Stimulated activated CD4-positive, alpha-beta T cell treated with anti-CD3 and anti-CD28 coated beads, Interleukin-12 subunit alpha, Interleukin-12 subunit beta, amount 100 ng/mL, for 24 hours (primary cell): Measurements from ENCODE around the gene GCH1.
"Not testable (repeated sequence)": the region's sequence is repeated elsewhere in the genome, so short reads cannot be mapped to it uniquely, and the experiment has no call there.

Source experiments
- DNase-seq, 2 experiments: peaks; one replicate each; pipeline ENCODE4 v3.0.0-alpha.2; 2020; ENCODE audit warnings: low read depth in 2 of 2

The GCH1 gene

DNA sequence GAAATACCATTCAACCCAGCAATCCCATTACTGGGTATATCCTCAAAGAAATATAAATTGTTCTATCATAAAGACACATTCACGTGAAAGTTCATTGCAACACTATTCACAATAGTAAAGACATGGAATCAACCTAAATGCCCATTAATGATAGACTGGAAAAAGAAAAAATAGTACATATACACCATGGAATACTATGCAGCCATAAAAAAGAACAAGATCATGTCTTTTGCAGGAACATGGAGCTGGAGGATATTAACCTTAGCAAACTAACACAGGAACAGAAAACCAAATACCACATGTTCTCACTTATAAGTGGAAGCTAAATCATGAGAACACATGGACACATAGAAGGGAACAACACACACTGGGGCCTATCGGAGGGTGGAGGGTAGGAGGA is 101.1 kb downstream of the GCH1 start:
- not testable (repeated sequence) for DNase-seq

DNA sequence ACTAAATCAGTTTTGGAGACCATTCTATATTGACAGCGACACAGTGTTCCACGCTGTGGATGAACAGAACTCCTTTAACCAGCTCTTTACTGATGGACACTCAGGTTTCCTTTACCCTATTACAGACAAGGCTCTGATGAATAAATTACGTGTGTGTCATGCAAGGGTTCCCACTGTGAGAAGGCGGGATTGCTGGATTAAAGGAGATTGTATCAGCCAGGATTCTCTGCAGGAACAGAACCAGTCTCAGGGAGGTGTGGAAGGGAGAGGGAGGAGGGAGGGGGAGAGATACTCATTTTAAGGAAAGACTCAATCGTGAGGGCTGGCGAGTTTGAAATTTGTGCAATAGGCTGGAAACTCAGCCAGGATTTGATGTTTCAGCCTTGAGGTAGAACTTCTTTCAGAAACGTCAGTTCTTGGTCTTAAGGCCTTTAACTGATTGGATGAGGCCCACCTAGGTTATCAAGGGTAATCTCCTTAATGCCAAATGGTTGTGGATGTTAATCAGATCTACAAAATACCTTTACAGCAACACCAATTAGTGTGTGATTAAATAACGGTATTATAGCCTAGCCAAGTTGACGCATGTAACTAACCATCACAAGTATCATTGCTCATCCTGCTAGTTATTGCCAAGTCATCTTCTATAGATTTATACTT is 104.0 kb downstream of the GCH1 start:
- no peak for DNase-seq

DNA sequence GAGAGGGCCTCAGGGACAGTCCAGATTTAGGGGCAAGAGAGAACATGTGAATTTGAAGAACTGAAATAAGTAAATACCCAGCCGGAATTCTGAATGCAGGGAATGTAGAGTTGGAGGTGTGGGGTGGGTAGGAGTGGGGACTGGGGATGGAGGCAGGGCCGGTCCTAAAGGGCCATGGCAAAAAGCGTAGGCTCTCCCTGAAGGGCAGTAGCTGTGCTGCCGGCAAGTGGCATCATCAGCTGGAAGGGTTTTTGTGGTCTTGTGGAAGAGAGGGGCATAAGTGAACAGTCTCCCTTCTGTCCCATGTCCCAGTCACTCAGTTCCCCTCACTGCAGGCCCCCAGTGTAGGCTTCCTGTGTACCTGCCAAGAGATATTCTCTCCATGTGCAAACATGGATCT is 104.6 kb downstream of the GCH1 start:
- DNase-seq: no peak

DNA sequence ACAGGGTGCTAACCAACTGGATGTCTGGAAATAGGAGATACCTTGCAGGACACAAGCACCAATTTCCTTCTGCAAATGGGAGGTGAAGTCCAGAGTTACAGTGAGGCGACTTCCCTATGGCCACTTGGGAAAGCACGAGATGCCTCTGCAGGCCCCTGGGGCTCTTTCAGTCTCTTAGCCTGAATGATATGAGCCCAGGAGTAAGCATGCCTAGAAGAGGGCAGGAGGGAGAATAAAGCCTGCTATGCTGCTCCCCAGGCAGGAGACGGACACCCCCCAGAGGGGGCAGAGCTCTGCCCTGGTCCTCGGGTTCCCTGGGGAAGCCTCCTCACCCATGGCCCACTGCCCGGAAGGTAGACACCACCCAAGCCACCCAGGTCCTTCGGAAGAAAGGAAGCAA is 105.1 kb downstream of the GCH1 start:
- DNase-seq: no peak

DNA sequence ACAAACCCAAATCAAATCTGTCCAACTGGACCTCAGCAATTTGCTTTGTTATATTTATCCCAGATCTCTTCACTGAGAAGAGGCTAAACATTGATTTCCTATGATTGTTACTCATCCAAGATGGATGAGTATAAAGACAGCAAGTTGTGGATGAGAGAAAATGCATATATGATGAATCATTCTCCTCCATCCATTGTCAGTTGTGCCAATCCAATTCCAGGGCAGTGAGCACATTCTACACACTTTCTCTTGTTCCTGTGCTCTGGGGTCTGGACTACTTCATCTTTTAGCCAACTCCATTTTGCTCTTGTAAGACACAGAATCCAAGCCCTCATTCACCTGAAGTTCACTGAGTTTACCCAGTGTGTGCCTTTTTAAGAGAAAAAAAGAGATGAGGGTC is 105.7 kb downstream of the GCH1 start:
- DNase-seq: no peak

DNA sequence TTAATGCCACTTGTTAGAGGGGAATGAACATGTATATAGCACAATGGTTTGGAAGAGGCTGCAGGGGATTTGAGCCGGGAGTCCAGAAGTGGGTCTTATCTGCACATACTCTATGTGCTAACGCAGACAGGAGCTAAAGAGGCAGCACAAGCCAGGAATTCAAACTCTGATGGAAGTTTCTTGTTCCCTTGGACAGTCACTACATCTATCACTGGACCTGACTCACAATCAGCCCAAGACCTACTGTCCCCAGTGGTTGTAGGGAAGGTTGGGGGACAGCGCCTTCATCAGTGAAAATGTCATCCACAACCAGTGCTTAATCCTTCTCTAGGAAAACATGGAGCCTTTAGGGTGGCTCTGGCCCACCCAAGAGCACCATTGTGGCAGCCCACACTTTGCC is 107.8 kb downstream of the GCH1 start:
- no peak for DNase-seq

DNA sequence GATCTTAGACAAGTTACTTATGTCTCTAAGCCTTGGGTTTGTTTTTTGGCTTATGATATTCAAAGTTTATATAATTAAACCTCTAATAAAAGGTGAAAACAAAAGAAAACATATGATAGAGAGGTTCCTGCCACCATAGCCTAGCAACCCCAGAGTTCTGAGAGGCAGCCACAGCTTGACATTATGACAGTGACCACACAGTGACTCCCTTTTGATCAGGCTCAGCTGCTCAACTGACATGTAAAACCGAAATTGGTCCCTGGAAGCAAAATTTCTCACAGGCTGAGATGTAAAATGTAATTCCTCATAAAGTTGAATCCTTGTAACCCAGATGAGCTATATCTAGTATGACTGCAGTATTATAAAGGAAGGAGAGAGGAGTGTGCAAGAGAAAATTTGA is 108.5 kb downstream of the GCH1 start:
- no peak for DNase-seq

DNA sequence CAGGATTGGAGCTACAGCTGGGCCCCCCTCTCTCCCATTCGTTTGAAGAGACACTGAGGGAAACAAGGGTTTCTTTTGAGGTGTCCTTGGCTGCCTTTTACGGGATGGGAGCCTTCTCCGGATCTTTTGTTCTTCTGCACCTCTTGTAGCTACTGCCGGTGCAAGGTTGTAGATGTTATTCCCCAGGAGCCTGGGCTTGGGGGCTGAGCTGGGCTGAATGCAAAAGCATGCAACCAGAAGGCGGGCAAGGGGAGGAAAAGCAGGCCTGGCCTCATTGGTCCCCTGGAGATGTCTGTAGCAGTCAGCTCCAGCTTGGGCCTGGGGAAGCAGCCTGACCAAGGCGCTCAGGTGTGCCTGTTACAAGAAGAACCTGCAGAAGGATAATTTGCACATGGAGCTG is 110.3 kb downstream of the GCH1 start:
- no peak for DNase-seq
